ENCODE results near the gene UPK1B.

DNA sequence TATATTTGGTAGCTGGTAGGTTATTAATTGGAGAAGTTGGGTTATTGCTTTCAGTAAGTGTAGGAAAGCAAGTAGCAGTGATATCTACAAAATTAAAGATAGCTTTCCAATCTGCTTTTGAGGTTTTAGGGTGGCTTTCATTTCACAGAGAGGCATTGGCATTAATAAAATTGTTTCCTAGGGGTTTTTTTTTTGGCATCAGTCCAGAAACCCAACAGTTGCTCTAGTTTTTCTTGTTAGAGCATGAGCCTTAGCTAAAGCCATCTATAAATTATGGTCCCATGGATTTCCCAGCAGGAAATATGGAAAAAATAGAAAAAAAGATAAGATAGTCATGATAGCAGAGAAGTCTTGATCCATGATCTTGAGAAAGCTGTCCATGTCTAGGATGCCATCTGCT, 70.3 kb downstream of the UPK1B start:
- TF ChIP-seq POLR2A (IDR thresholded peaks at IDR 0.05) (no peak), CTCF (IDR thresholded peaks at IDR 0.05) (no peak)
